OCI-LY1 (cell line): ENCODE results near the gene NR2C1.

ENCODE experiments used
- H2AFZ ChIP-seq: fragments of 200-600 bp; sonication (generic), shearing (Covaris generic); 2 replicates; pipeline ENCODE4 v1.6.0; 2014; ENCODE audit warnings: antibody characterized with exemption, mild to moderate bottlenecking, low read length
- H3F3A ChIP-seq: fragments of 200-600 bp; sonication (generic), shearing (Covaris generic); 2 replicates; pipeline ENCODE4 v1.6.0; 2014; ENCODE audit warnings: mild to moderate bottlenecking, antibody characterized with exemption, low read length, moderate library complexity; ENCODE audit not compliant: insufficient read depth
- H3K27ac ChIP-seq: fragments of 200-600 bp; sonication (generic); 2 replicates; pipeline ENCODE4 v1.5.1; 2014; ENCODE audit warnings: low read length, mixed run types, mild to moderate bottlenecking, low read depth; ENCODE audit not compliant: poor library complexity, severe bottlenecking
- H3K27me3 ChIP-seq: fragments of 200-600 bp; sonication (generic); 2 replicates; pipeline ENCODE4 v1.6.0; 2014; ENCODE audit warnings: antibody characterized with exemption, mild to moderate bottlenecking, low read length, moderate library complexity; ENCODE audit not compliant: insufficient read depth
- H3K36me3 ChIP-seq: fragments of 200-600 bp; sonication (generic); 2 replicates; pipeline ENCODE4 v1.6.1; 2014; ENCODE audit warnings: mild to moderate bottlenecking, antibody characterized with exemption, low read length, moderate library complexity, mixed read lengths; ENCODE audit not compliant: insufficient read depth
- H3K4me1 ChIP-seq: fragments of 200-600 bp; sonication (generic); 2 replicates; pipeline ENCODE4 v1.5.1; 2014; ENCODE audit warnings: mild to moderate bottlenecking, low read length, moderate library complexity; ENCODE audit not compliant: insufficient read depth, severe bottlenecking
- H3K4me2 ChIP-seq: fragments of 200-600 bp; sonication (generic), shearing (Covaris generic); 2 replicates; pipeline ENCODE4 v1.6.1; 2014; ENCODE audit warnings: low read length
- H3K4me3 ChIP-seq: fragments of 200-600 bp; sonication (generic); 2 replicates; pipeline ENCODE4 v1.5.1; 2014; ENCODE audit warnings: low read length, low read depth, mild to moderate bottlenecking, mixed read lengths; ENCODE audit not compliant: poor library complexity, severe bottlenecking
- H3K79me2 ChIP-seq: fragments of 200-600 bp; shearing (Covaris generic); 2 replicates; pipeline ENCODE4 v1.6.1; 2016; ENCODE audit warnings: mixed run types, low read length, mixed read lengths; ENCODE audit not compliant: insufficient read depth
- H3K9ac ChIP-seq: fragments of 200-600 bp; sonication (generic), shearing (Covaris generic); 2 replicates; pipeline ENCODE4 v1.6.1; 2014; ENCODE audit warnings: mild to moderate bottlenecking, low read length, mixed read lengths
- H3K9me2 ChIP-seq: fragments of 200-600 bp; sonication (generic), shearing (Covaris generic); 2 replicates; pipeline ENCODE4 v1.6.1; 2014; ENCODE audit warnings: low read depth, mild to moderate bottlenecking, low read length, mixed read lengths
- H3K9me3 ChIP-seq: fragments of 200-600 bp; shearing (Covaris generic); 2 replicates; pipeline ENCODE4 v1.6.1; 2014; ENCODE audit warnings: low read length, mixed read lengths
- H4K20me1 ChIP-seq: fragments of 200-600 bp; sonication (generic), shearing (Covaris generic); 2 replicates; pipeline ENCODE4 v1.6.0; 2016; ENCODE audit warnings: mild to moderate bottlenecking, low read length; ENCODE audit not compliant: insufficient read depth
- CTCF ChIP-seq: fragments of 200-600 bp; sonication (generic), shearing (Covaris generic); IDR thresholded peaks from 2 replicates; pipeline ENCODE4 v1.5.1; 2017; ENCODE audit warnings: mild to moderate bottlenecking, antibody characterized with exemption, low read length, moderate library complexity, mixed read lengths
- EZH2 ChIP-seq: fragments of 200-600 bp; sonication (generic), shearing (Covaris generic); IDR thresholded peaks from 2 replicates; pipeline ENCODE4 v1.8.0; 2017; ENCODE audit warnings: borderline replicate concordance, mixed run types, mild to moderate bottlenecking, antibody characterized with exemption, low read length, moderate library complexity, mixed read lengths

The NR2C1 gene

GRCh38 chr12:95072900-95073697 lies at the start of gene NR2C1:
Gene NR2C1, minus strand, starts transcription at chr12:95073618. Its CDS starts 6,234 bp downstream, at chr12:95067384.
- Histone ChIP-seq H3K9me2 (no peaks in the 10 kb centered on the region), H3K27me3 (no peaks in the 10 kb centered on the region), H3K9ac (peak within 1 kb of the TSS; percentile 80), H3K27ac (no peak within 1 kb of the TSS), H4K20me1 (no peaks in the 10 kb centered on the region), H3K4me3 (peak within 1 kb of the TSS; percentile 84), H3K9me3 (no peaks in the 10 kb centered on the region), H3K36me3 (peaks cover 8% of the 10 kb centered on the region; the same call in 1 of the 2 replicates), H3K4me2 (peak within 1 kb of the TSS; percentile 83), H2AFZ (peak within 1 kb of the TSS; percentile 88; the same call in 1 of the 2 replicates), H3K4me1 (peaks cover 13% of the 10 kb centered on the region), H3K79me2 (peaks cover 28% of the 10 kb centered on the region), H3F3A (no peaks in the 10 kb centered on the region)
- TF ChIP-seq CTCF (no peak), EZH2 (no peak)

GRCh38 chr12:95118788-95119179 lies 45.4 kb upstream of the NR2C1 start:
- no peaks in the 10 kb centered on the region for H3K9me3 ChIP-seq
- no peak overlapping the region for H3K4me3 ChIP-seq
- H3K27ac ChIP-seq = no peak overlapping the region
- no peaks in the 10 kb centered on the region for H3K27me3 ChIP-seq
- H3K4me2 ChIP-seq = no peak overlapping the region
- H2AFZ ChIP-seq = no peak overlapping the region
- no peaks in the 10 kb centered on the region for H3K9me2 ChIP-seq
- TF ChIP-seq EZH2 = no peak
- TF ChIP-seq CTCF = no peak
- H4K20me1 ChIP-seq = no peaks in the 10 kb centered on the region
- no peaks in the 10 kb centered on the region for H3K4me1 ChIP-seq
- no peaks in the 10 kb centered on the region for H3K36me3 ChIP-seq
- H3K79me2 ChIP-seq = no peaks in the 10 kb centered on the region
- H3K9ac ChIP-seq = no peak overlapping the region
- H3F3A ChIP-seq = no peaks in the 10 kb centered on the region

GRCh38 chr12:95118138-95118787 lies 44.8 kb upstream of the NR2C1 start:
- no peaks in the 10 kb centered on the region for H3K9me2 ChIP-seq
- no peak overlapping the region for H2AFZ ChIP-seq
- no peaks in the 10 kb centered on the region for H4K20me1 ChIP-seq
- no peaks in the 10 kb centered on the region for H3K4me1 ChIP-seq
- H3K9me3 ChIP-seq = no peaks in the 10 kb centered on the region
- no peak overlapping the region for H3K27ac ChIP-seq
- TF ChIP-seq EZH2 = no peak
- TF ChIP-seq CTCF = no peak
- no peak overlapping the region for H3K4me2 ChIP-seq
- no peaks in the 10 kb centered on the region for H3K36me3 ChIP-seq
- H3K27me3 ChIP-seq = no peaks in the 10 kb centered on the region
- H3K79me2 ChIP-seq = no peaks in the 10 kb centered on the region
- H3K9ac ChIP-seq = no peak overlapping the region
- H3F3A ChIP-seq = no peaks in the 10 kb centered on the region
- no peak overlapping the region for H3K4me3 ChIP-seq
